Umbilical cord (tissue), 2 donors: ENCODE measurements around the gene CYSLTR2. TPM values are rescaled to one million over a fixed set of nuclear protein-coding genes. Genes with fewer than 3 reads are reported as not detected.
"Not testable (repeated sequence)": the region's sequence is repeated elsewhere in the genome, so short reads cannot be mapped to it uniquely, and the experiment has no call there.

Source experiments
- DNase-seq: peaks from one replicate; pipeline ENCODE4 v3.0.0-alpha.2; 2015; ENCODE audit warnings: low spot score
- total RNA-seq: library from RNA; depleted of rRNA; stranded (reverse); fragments of >200 nt; gene quantifications from one replicate; pipeline ENCODE4 v1.2.3, GENCODE V29; 2014; ENCODE audit warnings: low replicate concordance; ENCODE audit not compliant: insufficient read depth

Gene CYSLTR2
- total RNA-seq, 1 donor from 2014 or later: 4.1 TPM

- no peak for DNase-seq
These were observed 40.3 kb downstream of the CYSLTR2 start for GRCh38 chr13:48693998-48694397.

DNA sequence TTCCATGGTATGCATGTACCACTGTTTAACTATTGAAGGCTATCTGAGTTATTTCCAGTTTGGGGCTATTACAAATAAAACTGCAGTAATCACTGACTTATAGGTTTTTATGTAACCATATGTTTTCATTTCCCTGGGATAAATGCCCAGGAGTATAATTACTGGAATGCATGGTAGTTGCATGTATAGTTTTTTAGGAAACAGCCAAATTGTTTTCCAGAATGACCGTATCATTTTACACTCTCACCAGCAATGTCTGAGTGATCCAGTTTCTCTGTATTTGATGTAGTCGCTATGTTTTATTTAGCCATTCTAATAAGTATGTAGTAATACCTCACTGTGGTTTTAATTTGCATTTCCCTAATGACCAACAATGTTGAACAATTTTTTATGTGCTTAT, 42.0 kb downstream of the CYSLTR2 start:
- DNase-seq: no peak

DNA sequence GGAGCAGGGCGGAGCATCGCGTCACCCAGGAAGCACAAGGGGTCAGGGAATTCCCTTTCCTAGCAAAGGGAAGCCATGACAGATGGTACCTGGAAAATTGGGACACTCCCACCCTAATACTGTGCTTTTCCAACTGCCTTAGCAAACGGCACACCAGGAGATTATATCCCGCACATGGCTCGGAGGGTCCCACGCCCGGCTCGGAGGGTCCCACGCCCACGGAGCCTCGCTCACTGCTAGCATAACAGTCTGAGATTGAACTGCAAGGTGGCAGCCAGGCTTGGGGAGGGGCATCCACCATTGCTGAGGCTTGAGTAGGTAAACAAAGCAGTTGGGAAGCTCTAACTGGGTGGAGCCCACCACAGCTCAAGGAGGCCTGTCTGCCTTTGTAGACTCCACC, 42.9 kb downstream of the CYSLTR2 start:
- not testable (repeated sequence) for DNase-seq

DNA sequence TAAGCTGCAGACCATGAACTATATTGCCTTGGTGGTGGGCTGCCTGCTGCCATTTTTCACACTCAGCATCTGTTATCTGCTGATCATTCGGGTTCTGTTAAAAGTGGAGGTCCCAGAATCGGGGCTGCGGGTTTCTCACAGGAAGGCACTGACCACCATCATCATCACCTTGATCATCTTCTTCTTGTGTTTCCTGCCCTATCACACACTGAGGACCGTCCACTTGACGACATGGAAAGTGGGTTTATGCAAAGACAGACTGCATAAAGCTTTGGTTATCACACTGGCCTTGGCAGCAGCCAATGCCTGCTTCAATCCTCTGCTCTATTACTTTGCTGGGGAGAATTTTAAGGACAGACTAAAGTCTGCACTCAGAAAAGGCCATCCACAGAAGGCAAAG, 53.7 kb downstream of the CYSLTR2 start:
- DNase-seq: no peak

DNA sequence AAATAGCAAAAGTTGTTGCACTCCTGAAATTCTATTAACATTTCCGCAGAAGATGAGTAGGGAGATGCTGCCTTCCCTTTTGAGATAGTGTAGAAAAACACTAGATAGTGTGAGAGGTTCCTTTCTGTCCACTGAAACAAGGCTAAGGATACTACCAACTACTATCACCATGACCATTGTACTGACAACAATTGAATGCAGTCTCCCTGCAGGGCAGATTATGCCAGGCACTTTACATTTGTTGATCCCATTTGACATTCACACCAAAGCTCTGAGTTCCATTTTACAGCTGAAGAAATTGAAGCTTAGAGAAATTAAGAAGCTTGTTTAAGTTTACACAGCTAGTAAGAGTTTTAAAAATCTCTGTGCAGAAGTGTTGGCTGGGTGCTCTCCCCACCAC, 55.0 kb downstream of the CYSLTR2 start:
- DNase-seq: no peak

GRCh38 chr13:48709213-48709612, 55.5 kb downstream of the CYSLTR2 start:
- DNase-seq: no peak

DNA sequence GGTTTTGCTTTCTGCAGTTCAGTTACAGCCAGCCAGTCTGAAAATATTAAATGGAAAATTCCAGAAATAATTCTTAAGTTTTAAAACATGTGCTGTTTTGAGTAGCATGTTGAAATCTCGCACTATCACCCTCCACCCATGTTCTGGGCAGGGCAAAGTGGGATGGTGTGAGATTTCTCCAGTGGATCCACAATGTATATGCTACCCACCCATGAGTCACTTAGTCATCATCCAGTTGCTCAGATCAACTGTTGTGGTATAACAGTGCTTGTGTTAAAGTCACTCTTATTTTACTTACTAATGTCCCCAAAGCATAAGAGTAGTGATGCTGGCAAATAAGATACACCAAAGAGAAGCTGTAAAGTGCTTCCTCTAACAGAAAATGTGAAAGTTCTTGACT, 56.4 kb downstream of the CYSLTR2 start:
- DNase-seq: no peak

DNA sequence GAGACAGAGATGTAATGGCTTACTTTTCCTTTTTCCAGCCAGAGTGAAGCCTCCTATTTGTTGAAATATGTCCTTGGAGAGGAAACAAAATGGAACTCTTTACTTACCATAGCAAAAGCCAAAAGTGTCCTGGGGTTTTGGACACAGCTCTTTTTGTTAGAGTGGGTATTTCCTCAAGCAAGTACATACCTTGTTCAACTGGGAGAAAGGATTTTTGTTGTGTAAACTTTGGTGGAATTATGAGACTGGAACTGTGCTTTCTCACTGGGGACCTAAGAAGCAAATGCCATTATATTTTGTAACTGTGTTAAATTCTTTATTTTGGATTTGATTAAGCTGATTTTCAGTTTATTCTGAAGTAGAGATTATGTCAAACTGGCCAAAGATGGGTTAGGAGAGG, 58.4 kb downstream of the CYSLTR2 start:
- no peak for DNase-seq

- no peak for DNase-seq
These were observed 62.2 kb downstream of the CYSLTR2 start for GRCh38 chr13:48715977-48716376.

DNA sequence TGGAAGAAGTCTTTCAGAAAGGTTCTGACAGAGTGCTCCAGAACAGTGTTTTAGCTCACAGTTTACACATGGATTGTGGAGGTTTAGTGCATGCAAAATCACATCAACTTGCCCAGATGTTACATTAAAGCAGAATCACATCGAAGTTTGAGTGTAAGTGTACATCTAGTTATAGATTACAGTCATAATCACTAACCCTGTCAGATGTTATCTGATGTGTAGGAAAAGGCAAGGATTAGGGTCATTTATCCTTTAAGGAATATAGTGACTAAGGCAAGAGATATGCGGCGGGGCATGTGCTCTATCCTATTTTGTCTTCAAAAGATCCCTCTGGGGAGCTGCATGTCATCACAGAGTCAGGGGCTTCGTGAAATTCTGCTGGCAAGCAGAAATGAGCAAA, 66.9 kb downstream of the CYSLTR2 start:
- DNase-seq: peak; percentile 88

- no peak for DNase-seq
These were observed 69.4 kb downstream of the CYSLTR2 start for GRCh38 chr13:48723168-48723567.

DNA sequence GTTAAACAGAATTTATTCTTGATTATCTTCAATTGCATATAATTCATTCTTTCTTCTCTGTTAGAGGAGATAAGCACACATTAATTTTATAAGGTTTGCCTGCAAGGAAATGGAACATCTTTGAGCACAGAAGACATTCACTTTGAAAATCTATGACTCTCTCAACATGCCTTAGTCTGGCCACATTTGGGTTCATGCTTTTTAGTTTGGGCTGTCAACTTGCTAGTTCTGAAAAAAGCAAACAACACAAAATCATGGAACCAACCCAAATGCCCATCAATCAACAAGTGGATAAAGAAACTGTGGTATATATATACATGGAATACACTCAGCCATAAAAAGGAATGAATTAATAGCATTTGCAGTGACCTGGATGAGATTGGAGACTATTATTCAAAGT, 71.5 kb downstream of the CYSLTR2 start:
- DNase-seq: no peak

DNA sequence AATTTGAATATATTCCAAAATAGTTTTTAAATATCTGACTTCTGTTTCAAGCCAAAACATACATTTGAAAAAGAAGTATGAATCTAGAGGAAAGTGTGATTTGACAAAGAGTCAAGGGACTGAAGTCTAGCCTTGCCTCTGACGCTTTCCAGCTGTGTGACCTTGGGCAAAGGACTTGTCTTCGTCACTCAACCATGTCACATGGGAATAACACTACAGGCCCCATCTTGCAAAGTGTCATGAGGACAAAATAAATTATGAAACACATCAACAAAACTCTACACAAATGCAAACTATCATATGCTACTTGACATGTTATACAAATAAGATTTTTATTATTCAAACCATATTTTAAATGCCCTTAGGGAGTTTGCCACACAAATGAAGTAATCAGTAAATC, 73.0 kb downstream of the CYSLTR2 start:
- DNase-seq: peak; percentile 58

DNA sequence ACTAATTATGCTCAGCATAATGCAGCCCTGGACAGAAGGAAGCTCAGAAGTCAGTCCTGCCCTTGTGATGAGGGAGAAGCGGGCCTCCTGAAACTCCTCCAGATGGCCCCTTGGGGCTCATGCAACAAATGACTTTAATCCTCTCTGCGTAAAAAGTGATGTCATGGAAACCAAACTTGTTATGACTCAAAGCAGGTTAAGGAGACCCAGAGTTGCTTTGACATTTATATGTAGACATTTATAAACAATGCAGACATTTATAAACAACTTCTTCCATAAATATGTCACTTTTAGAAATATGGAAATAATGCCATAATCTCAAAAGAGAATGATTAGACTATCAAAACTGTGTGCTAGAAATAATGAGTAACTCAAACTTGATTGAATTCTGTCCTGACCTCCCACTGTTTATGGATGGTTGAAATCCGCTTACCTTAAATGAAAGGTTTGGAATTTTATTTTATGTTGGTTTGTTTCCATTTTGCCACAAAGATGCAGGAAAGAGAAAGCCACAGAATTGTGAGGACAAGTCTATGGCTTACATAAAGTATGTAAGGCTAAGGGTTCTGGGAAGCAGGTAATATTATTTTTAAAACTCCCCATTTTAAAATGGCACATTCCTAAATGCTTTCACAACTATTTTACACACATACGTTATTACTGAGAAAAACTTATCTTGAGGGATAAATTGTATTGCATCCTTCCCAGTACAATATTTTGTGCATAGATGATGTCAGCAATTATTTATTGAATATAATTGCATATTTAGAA, 73.7 kb downstream of the CYSLTR2 start:
- DNase-seq: peak; percentile 92

DNA sequence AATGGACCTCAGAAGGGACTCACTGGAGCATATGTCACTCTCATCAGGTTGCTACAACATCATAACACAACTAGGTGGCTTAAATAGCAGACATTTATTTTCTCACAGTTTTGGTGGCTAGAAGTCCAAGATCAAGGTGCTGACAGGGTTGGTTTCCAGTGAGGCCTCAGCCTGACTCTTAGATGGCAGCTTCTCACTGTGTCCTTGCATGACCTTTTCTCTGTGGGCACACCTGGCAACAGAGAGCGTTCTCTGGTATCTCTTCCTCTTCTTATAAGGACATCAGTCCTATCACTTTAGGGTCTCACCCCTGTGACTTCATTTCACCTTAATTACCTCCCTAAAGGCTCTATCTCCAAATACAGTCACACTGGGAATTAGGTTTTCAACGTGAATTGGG, 74.5 kb downstream of the CYSLTR2 start:
- DNase-seq: no peak

DNA sequence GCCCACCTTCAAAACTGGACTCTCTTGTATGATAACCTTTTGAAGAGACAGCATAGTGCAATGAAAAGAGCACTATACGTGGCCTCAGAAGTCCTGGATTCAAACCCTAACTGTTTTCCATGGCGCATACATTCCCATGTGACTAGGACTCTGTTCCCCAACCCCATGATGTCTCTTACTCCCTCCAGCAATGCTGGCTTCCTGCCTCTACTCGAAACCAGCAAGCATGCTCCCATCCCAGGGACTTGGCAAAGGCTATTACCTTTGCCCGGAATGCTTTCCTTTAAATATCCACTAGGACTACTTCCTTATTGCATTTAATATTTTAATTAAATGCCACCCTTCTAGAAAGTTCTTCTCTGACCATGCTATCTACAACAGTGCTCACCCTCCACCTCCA, 75.1 kb downstream of the CYSLTR2 start:
- DNase-seq: no peak

- DNase-seq: no peak
These were observed 76.1 kb downstream of the CYSLTR2 start for GRCh38 chr13:48729856-48730255.

GRCh38 chr13:48731001-48731658, 77.4 kb downstream of the CYSLTR2 start:
- DNase-seq: peak; percentile 67

DNA sequence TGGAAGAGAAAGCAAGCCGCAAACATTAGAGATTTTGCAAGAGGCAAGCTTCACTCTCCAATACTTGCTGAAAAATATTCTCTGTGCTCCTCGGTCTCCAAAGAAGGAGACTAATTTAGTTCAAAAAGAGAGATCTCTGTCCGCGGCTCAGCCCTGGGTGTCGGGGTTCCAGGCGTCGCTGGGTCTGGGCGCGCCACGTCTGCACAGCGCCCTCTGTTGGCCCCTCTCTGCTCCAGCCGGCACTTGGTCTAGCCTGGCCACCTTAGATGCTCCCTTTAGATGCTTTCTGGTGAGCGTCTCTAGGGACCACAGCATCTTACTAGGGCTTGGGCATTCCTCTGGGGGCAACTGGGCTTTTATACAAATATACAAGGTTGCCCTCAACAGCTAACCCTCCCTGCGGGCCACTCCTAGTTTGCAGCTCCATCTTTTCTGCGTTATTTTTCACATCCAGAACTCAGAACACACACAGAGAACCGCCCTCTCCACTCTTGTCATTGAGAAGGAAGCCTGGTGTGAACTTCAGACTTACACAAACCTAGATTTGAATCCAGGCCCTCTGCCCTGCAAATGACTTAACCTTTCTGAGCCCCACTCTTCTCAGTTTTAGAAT, 78.3 kb downstream of the CYSLTR2 start:
- no peak for DNase-seq

DNA sequence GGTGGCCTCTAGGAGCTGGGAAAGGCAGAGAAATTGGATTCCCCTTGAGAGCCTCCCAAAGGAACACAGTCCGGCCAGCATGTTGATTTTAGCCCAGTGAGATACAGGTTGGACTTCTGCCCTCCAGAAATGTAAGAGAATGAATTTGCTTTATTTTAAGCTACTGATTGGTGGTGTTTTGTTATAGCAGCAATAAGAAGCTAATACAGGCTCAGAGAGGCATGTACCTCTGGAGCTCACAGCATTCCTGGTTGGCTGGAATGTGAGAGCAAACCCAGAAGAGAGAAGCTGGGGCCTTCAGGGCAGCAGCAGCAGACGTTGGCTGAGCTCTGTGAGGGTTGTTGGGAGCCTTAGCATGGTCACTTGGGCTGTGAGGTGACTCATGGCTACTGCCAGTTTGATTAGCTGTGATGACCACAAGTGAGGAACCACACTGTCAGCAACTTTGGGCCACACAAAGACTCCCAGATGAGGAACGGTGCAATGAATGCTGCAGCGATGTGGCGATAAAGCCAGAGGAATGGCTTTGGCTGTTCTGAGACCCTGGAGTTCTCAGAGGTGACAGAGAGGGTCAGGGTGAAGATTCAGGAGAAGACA, 80.1 kb downstream of the CYSLTR2 start:
- DNase-seq: no peak

- no peak for DNase-seq
These were observed 81.8 kb downstream of the CYSLTR2 start for GRCh38 chr13:48735571-48735970.

GRCh38 chr13:48737689-48738088, 84.0 kb downstream of the CYSLTR2 start:
- DNase-seq: no peak

DNA sequence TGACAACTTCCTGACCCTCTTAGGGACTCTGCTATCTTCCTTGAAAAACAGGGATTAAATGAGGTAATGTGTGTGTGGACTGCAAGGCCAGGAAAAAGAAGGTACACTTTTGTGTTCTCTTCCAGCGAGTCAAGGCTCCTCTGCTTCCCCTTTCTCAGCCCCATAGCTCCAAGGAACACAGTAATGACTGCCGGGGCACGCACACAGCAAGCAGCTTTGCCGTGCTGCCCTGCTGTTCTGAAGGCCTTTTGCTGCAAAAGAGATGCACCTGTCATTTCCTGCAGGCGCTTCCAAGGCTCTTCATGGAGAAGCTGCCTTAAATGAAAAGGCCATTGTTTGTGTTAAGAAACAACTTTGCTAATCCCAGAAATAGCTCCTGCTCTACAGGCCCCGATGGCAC, 84.6 kb downstream of the CYSLTR2 start:
- DNase-seq: no peak
